Stromal cell of bone marrow (primary cell): Measurements from ENCODE around the gene IL22.

Experiments
- DNase-seq: peaks from one replicate; pipeline ENCODE4 v3.0.0-alpha.2; 2012; ENCODE audit warnings: low read depth

IL22 gene

GRCh38 chr12:68253504-68253903, at the start of gene IL22:
Gene IL22 (minus strand): TSS chr12:68253604. CDS start chr12:68253448, 156 bp downstream.
- no peak for DNase-seq

- DNase-seq = no peak
Observed at GRCh38 chr12:68297929-68298328, 44.5 kb upstream of the IL22 start.

GRCh38 chr12:68294251-68294650, 40.8 kb upstream of the IL22 start:
- DNase-seq = no peak

GRCh38 chr12:68293347-68293746, 39.9 kb upstream of the IL22 start:
- DNase-seq = no peak

GRCh38 chr12:68292151-68292943, 38.9 kb upstream of the IL22 start:
- DNase-seq = no peak

GRCh38 chr12:68291396-68292036, 38.1 kb upstream of the IL22 start:
- no peak for DNase-seq

GRCh38 chr12:68290126-68290525, 36.7 kb upstream of the IL22 start:
- no peak for DNase-seq

GRCh38 chr12:68287106-68287505, 33.7 kb upstream of the IL22 start:
- DNase-seq = no peak

- no peak for DNase-seq
Observed at GRCh38 chr12:68286396-68286795, 33.0 kb upstream of the IL22 start.

- DNase-seq = no peak
Observed at GRCh38 chr12:68285541-68285940, 32.1 kb upstream of the IL22 start.

- no peak for DNase-seq
Observed at GRCh38 chr12:68281322-68282077, 28.1 kb upstream of the IL22 start.

GRCh38 chr12:68280240-68280639, 26.8 kb upstream of the IL22 start:
- DNase-seq = no peak

- DNase-seq = no peak
Observed at GRCh38 chr12:68279227-68280054, 26.0 kb upstream of the IL22 start.

GRCh38 chr12:68276402-68276930, 23.1 kb upstream of the IL22 start:
- DNase-seq = no peak

- no peak for DNase-seq
Observed at GRCh38 chr12:68272732-68273131, 19.3 kb upstream of the IL22 start.

GRCh38 chr12:68271346-68271745, 17.9 kb upstream of the IL22 start:
- no peak for DNase-seq

GRCh38 chr12:68270358-68270757, 17.0 kb upstream of the IL22 start:
- DNase-seq = no peak

GRCh38 chr12:68269779-68270178, 16.4 kb upstream of the IL22 start:
- DNase-seq = no peak

GRCh38 chr12:68268967-68269366, 15.6 kb upstream of the IL22 start:
- DNase-seq = no peak

GRCh38 chr12:68267892-68268396, 14.5 kb upstream of the IL22 start:
- DNase-seq = peak; percentile 76

GRCh38 chr12:68264857-68265256, 11.5 kb upstream of the IL22 start:
- DNase-seq = peak; percentile 49
